Bronchial epithelial cell (primary cell): ENCODE measurements around the gene PTK6. TPM values are rescaled to one million over a fixed set of nuclear protein-coding genes. Genes with fewer than 3 reads are reported as not detected.

Experiments
- DNase-seq: peaks from one replicate; pipeline ENCODE4 v3.0.0-alpha.2; 2010; ENCODE audit warnings: low read depth
- FAIRE-seq: peaks from 2 replicates; lab custom pipeline; 2011; peaks lifted over from hg19 to GRCh38; lab: Jason Lieb, UNC
- H3K27me3 ChIP-seq: 2 replicates; pipeline ENCODE4 v1.5.1; 2011; ENCODE audit warnings: low read length; ENCODE audit not compliant: control insufficient read depth, insufficient read depth
- H3K36me3 ChIP-seq: 2 replicates; pipeline ENCODE4 v1.5.1; 2011; ENCODE audit warnings: low read length; ENCODE audit not compliant: control insufficient read depth, insufficient read depth
- H3K4me3 ChIP-seq: 2 replicates; pipeline ENCODE4 v1.5.1; 2011; ENCODE audit warnings: mild to moderate bottlenecking, low read depth, low read length, control low read depth
- CTCF ChIP-seq: IDR thresholded peaks from 2 replicates; pipeline ENCODE4 v1.5.1; 2011; ENCODE audit warnings: mild to moderate bottlenecking, moderate library complexity, low read length, control low read depth, inconsistent platforms; ENCODE audit not compliant: insufficient read depth, severe bottlenecking
- total RNA-seq: library from RNA; depleted of rRNA; stranded (reverse); fragments of >200 nt; gene quantifications from 2 replicates; pipeline ENCODE4 v1.2.1, GENCODE V29; 2014

PTK6 gene
- total RNA-seq, 1 donor from 2014 or later: 59.5 TPM

- DNase-seq: no peak
- H3K27me3 ChIP-seq: peaks cover 7% of the 10 kb centered on the region
- no peaks in the 10 kb centered on the region for H3K36me3 ChIP-seq
- no peak overlapping the region for H3K4me3 ChIP-seq
- FAIRE-seq: no peak
- TF ChIP-seq CTCF: no peak
Observed at GRCh38 chr20:63494420-63495166, 42.6 kb downstream of the PTK6 start.

DNA sequence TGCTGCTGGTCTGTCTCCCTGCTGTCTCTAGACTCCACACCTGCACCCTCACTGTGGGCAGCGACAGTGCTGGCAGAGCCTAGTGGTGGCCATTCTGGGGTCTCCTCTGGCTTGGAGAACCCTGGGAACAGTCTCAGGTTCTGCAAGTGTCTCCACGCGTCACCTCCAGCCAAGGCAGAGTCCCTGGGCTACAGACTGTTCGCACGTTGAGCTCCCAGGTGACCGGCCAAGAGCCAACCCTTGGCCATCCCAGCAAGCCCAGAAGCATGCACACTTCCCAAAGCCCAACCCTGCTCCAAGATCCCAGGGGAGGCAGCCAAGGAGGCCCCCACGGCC, 43.1 kb downstream of the PTK6 start:
- TF ChIP-seq CTCF: no peak
- Histone ChIP-seq H3K36me3 (no peaks in the 10 kb centered on the region), H3K27me3 (peaks cover 3% of the 10 kb centered on the region), H3K4me3 (no peak overlapping the region)
- FAIRE-seq (no peak), DNase-seq (no peak)

DNA sequence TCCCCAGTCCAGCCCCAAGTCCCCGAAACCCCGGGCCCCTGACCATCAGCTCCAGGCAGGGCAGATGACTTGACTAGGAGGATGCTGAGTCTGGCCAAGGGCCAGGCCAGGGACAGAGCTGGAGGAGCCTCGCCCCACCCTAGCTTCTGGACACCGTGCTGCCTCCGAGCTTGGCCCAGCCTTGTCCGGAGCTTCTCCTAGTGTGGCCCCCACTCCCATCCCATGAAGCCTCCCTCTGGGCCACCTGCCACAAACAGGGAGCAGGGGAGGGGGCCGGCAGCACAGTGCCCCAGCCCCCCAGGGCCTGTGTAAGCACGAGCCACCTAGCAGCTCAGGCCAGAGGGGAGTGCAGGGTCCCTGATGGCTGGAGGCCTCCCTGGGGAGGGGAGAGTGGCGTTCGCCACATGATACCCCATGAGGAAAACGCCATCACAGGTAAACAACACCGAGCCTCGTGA, 43.6 kb downstream of the PTK6 start:
- Histone ChIP-seq H3K4me3 (no peak overlapping the region), H3K27me3 (peaks cover 5% of the 10 kb centered on the region), H3K36me3 (no peaks in the 10 kb centered on the region)
- no peak for FAIRE-seq
- no peak for TF ChIP-seq CTCF
- no peak for DNase-seq

DNA sequence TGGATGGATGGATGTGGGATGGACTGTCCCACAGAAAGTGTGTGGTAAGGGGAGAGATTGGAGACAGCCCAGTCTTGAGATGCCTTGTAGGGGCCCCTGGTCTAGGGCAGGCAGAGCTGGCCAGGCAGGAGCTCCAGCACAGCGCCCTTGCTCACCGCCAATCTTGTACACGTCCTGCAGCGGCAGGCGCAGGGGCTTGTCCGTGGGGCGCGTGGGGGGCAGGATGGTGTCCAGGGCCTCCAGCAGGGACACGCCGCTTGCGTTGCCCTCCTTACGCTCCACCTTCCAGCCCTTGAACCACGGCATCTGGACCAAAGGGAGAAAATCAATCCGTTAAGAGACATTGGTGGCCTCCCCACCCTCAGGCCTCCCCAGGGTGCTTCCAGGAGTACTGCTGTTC, 44.2 kb downstream of the PTK6 start:
- H3K4me3 ChIP-seq: no peak overlapping the region
- H3K36me3 ChIP-seq: no peaks in the 10 kb centered on the region
- peaks cover 2% of the 10 kb centered on the region for H3K27me3 ChIP-seq
- DNase-seq: no peak
- FAIRE-seq: no peak
- no peak for TF ChIP-seq CTCF

- DNase-seq: no peak
- no peak for TF ChIP-seq CTCF
- FAIRE-seq: peak; percentile 87
- Histone ChIP-seq H3K36me3 (no peaks in the 10 kb centered on the region), H3K27me3 (peaks cover 2% of the 10 kb centered on the region), H3K4me3 (no peak overlapping the region)
Observed at GRCh38 chr20:63492518-63492917, 44.7 kb downstream of the PTK6 start.

DNA sequence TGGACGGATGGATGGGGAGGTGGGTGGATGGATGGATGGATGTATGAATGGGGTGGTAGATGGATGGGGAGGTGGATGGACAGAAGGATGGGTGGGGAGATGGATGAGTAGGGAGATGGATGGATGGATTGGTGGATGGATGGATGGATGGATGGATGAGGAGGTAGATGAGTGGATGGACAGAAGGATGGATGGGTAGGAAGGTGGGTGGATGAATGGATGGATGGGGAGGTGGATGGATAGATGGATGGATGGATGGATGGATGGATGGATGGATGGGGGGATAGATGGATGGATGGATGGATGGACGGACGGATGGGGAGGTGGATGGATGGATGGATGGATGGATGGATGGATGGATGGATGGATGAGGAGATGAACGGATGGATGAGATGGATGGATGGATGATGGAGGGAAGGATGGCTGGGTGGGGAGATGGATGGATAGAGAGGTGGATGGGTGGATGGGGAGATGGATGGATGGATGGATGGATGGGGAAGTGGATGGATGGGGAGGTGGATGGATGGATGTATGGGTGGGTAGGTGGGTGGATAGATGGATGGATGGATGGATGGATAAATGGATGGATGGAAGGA, 45.4 kb downstream of the PTK6 start:
- DNase-seq: no peak
- FAIRE-seq: no peak
- Histone ChIP-seq H3K4me3 (no peak overlapping the region), H3K27me3 (peaks cover 2% of the 10 kb centered on the region), H3K36me3 (no peaks in the 10 kb centered on the region)
- TF ChIP-seq CTCF: no peak
